Neural progenitor cell (in vitro differentiated cells): ENCODE measurements around the gene TK2. TPM values are rescaled to one million over a fixed set of nuclear protein-coding genes. Genes with fewer than 3 reads are reported as not detected.

Source experiments
- DNase-seq: peaks from one replicate; pipeline ENCODE4 v3.0.0-alpha.2; 2016; ENCODE audit warnings: low spot score
- H2AFZ ChIP-seq: fragments of 200-600 bp; sonication (generic); replicated peaks from 2 replicates; pipeline ENCODE4 v1.6.1; 2016; ENCODE audit warnings: antibody characterized with exemption
- H3F3A ChIP-seq: fragments of 200-600 bp; sonication (generic); 2 replicates; pipeline ENCODE4 v1.6.1; 2016; ENCODE audit warnings: antibody characterized with exemption, low read depth
- H3K27ac ChIP-seq: fragments of 200-600 bp; sonication (generic); 2 replicates; pipeline ENCODE4 v1.5.1; 2016; ENCODE audit warnings: mild to moderate bottlenecking
- H3K27me3 ChIP-seq: fragments of 200-600 bp; sonication (generic); 2 replicates; pipeline ENCODE4 v1.6.1; 2016; ENCODE audit warnings: mild to moderate bottlenecking, moderate library complexity
- H3K36me3 ChIP-seq: fragments of 200-600 bp; sonication (generic); 2 replicates; pipeline ENCODE4 v1.5.1; 2016
- H3K4me1 ChIP-seq: fragments of 200-600 bp; sonication (generic); 2 replicates; pipeline ENCODE4 v1.6.1; 2016; ENCODE audit warnings: mixed run types
- H3K4me2 ChIP-seq: fragments of 200-600 bp; sonication (generic); 2 replicates; pipeline ENCODE4 v1.6.1; 2016
- H3K4me3 ChIP-seq: fragments of 200-600 bp; sonication (generic); 2 replicates; pipeline ENCODE4 v1.5.1; 2016
- H3K79me2 ChIP-seq: fragments of 200-600 bp; sonication (generic); 2 replicates; pipeline ENCODE4 v1.6.1; 2016; ENCODE audit warnings: low read depth
- H3K9ac ChIP-seq: fragments of 200-600 bp; sonication (generic); 2 replicates; pipeline ENCODE4 v1.6.1; 2016
- H3K9me3 ChIP-seq: fragments of 200-600 bp; sonication (generic); 2 replicates; pipeline ENCODE4 v1.5.1; 2016; ENCODE audit warnings: low read depth
- H4K20me1 ChIP-seq: fragments of 200-600 bp; sonication (generic); 2 replicates; pipeline ENCODE4 v1.6.1; 2016; ENCODE audit warnings: low read depth
- H3K27ac Mint-ChIP-seq: 3 replicates; pipeline ENCODE4 v1.8.0; 2021; ENCODE audit warnings: mixed read lengths
- H3K27me3 Mint-ChIP-seq: 2 replicates; pipeline ENCODE4 v1.8.0; 2022; ENCODE audit warnings: low read depth, mild to moderate bottlenecking, inconsistent platforms, moderate library complexity, mixed read lengths; ENCODE audit not compliant: insufficient read depth
- H3K36me3 Mint-ChIP-seq: 3 replicates; pipeline ENCODE4 v1.8.0; 2021; ENCODE audit warnings: mixed read lengths
- H3K4me1 Mint-ChIP-seq: 3 replicates; pipeline ENCODE4 v1.8.0; 2021; ENCODE audit warnings: mixed read lengths
- H3K4me3 Mint-ChIP-seq: 3 replicates; pipeline ENCODE4 v1.8.0; 2021; ENCODE audit warnings: mild to moderate bottlenecking, moderate library complexity, mixed read lengths
- H3K9me3 Mint-ChIP-seq: 3 replicates; pipeline ENCODE4 v1.8.0; 2020; ENCODE audit warnings: mixed read lengths
- CTCF ChIP-seq: fragments of 200-600 bp; sonication (generic); IDR thresholded peaks from 2 replicates; pipeline ENCODE4 v1.5.1; 2017; ENCODE audit warnings: antibody characterized with exemption, mild to moderate bottlenecking
- EZH2 ChIP-seq: fragments of 200-600 bp; sonication (generic); IDR thresholded peaks from 2 replicates; pipeline ENCODE4 v1.6.1; 2017; ENCODE audit warnings: antibody characterized with exemption, mild to moderate bottlenecking, moderate library complexity
- EZH2phosphoT487 ChIP-seq: fragments of 200-600 bp; sonication (generic); IDR thresholded peaks from 2 replicates; pipeline ENCODE4 v1.6.1; 2017; ENCODE audit warnings: antibody characterized with exemption
- total RNA-seq: library from RNA; depleted of rRNA; stranded (reverse); fragments of >200 nt; gene quantifications from 2 replicates; pipeline ENCODE4 v1.2.3, GENCODE V29; 2015; ENCODE audit warnings: low replicate concordance

Gene TK2
- total RNA-seq, 1 donor from 2014 or later: 7.3 TPM

DNA sequence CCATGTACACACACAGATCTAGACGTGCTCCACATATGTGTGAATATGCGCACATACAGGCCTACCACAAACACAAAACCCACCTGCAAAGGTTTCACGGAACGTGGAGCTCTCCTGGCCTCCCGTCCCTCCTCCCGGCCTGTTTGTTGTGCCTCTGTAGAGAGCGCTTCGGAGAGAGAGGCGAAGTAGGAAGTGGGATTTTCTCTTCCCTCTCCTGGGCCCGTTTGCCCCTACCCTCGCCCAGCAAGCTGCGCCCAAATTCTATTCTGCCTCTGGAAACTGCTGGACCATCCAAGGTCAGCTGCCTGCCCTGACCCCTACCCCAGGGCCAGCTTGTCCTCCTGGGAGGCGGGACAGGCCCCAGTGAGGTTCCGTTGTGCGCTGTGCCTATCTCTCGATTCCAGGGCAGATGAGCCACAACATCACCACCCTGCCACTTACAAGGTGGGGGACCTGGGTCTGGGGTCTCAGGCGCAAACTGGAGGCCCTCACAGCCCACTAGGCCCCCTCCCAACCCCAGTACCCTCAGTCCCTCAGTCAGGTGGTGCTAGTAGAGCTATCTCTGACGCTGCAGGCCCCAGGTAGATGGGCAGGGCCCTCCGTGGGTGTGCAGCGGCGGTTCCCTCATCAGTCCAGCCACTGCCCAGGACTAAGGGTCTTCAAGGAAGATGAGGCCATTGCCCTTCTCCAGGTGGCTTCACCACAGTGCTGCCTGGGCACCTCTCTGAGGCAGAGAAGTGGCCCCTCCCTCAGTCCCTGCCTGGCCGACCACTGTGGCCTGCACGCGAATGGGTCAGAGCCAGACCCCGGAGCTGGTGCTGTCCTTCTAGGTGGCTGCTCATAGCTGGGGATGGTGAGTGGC is 68.6 kb downstream of the TK2 start:
- Mint-ChIP-seq H3K4me3 (no peak overlapping the region), H3K27ac (peak overlapping the region; percentile 54), H3K27me3 (peaks cover 18% of the 10 kb centered on the region), H3K36me3 (no peaks in the 10 kb centered on the region), H3K9me3 (no peaks in the 10 kb centered on the region), H3K4me1 (peaks cover 17% of the 10 kb centered on the region)
- Histone ChIP-seq H3F3A (no peaks in the 10 kb centered on the region), H4K20me1 (no peaks in the 10 kb centered on the region), H3K36me3 (no peaks in the 10 kb centered on the region), H3K4me1 (no peaks in the 10 kb centered on the region), H3K27me3 (no peaks in the 10 kb centered on the region), H3K9ac (no peak overlapping the region), H3K79me2 (no peaks in the 10 kb centered on the region), H2AFZ (no peak overlapping the region), H3K9me3 (no peaks in the 10 kb centered on the region), H3K4me2 (no peak overlapping the region), H3K27ac (no peak overlapping the region), H3K4me3 (no peak overlapping the region)
- TF ChIP-seq EZH2 (no peak), EZH2phosphoT487 (no peak), CTCF (no peak)
- no peak for DNase-seq

GRCh38 chr16:66480265-66481080 is 69.4 kb downstream of the TK2 start:
- H3K36me3 Mint-ChIP-seq: no peaks in the 10 kb centered on the region
- peaks cover 18% of the 10 kb centered on the region for H3K27me3 Mint-ChIP-seq
- DNase-seq: no peak
- H3K4me2 ChIP-seq: no peak overlapping the region
- peaks cover 14% of the 10 kb centered on the region for H3K4me1 Mint-ChIP-seq
- no peak for TF ChIP-seq CTCF
- no peak for TF ChIP-seq EZH2phosphoT487
- no peak for TF ChIP-seq EZH2
- H3K36me3 ChIP-seq: no peaks in the 10 kb centered on the region
- no peaks in the 10 kb centered on the region for H3K4me1 ChIP-seq
- H2AFZ ChIP-seq: no peak overlapping the region
- no peak overlapping the region for H3K4me3 ChIP-seq
- no peaks in the 10 kb centered on the region for H3K27me3 ChIP-seq
- peak overlapping the region; percentile 54 for H3K27ac Mint-ChIP-seq
- H3K79me2 ChIP-seq: no peaks in the 10 kb centered on the region
- no peak overlapping the region for H3K27ac ChIP-seq
- no peaks in the 10 kb centered on the region for H3K9me3 Mint-ChIP-seq
- no peaks in the 10 kb centered on the region for H3F3A ChIP-seq
- H3K9ac ChIP-seq: no peak overlapping the region
- H3K9me3 ChIP-seq: no peaks in the 10 kb centered on the region
- no peak overlapping the region for H3K4me3 Mint-ChIP-seq
- no peaks in the 10 kb centered on the region for H4K20me1 ChIP-seq

GRCh38 chr16:66479661-66480264 is 70.2 kb downstream of the TK2 start:
- no peak overlapping the region for H3K27ac Mint-ChIP-seq

More at GRCh38 chr16:66479661-66480264, 70.2 kb downstream of the TK2 start:
- no peak overlapping the region for H3K9ac ChIP-seq
- no peak overlapping the region for H3K27ac ChIP-seq
- Mint-ChIP-seq H3K36me3 (no peaks in the 10 kb centered on the region), H3K4me1 (peaks cover 16% of the 10 kb centered on the region), H3K9me3 (no peaks in the 10 kb centered on the region), H3K4me3 (no peak overlapping the region), H3K27me3 (peaks cover 17% of the 10 kb centered on the region)
- no peaks in the 10 kb centered on the region for H3K4me1 ChIP-seq
- TF ChIP-seq EZH2phosphoT487: no peak
- TF ChIP-seq EZH2: no peak
- no peak overlapping the region for H3K4me3 ChIP-seq
- no peak for DNase-seq
- H4K20me1 ChIP-seq: no peaks in the 10 kb centered on the region
- no peaks in the 10 kb centered on the region for H3K27me3 ChIP-seq
- H3F3A ChIP-seq: no peaks in the 10 kb centered on the region
- no peaks in the 10 kb centered on the region for H3K36me3 ChIP-seq
- H3K9me3 ChIP-seq: no peaks in the 10 kb centered on the region
- H3K79me2 ChIP-seq: no peaks in the 10 kb centered on the region
- H2AFZ ChIP-seq: no peak overlapping the region
- no peak overlapping the region for H3K4me2 ChIP-seq
